GM12891 (cell line): ENCODE measurements around the gene CHST8.

Experiments
- PAX5 ChIP-seq: IDR thresholded peaks from 2 replicates; pipeline ENCODE4 v1.6.1; 2011; ENCODE audit warnings: low read length, moderate library complexity, mild to moderate bottlenecking; ENCODE audit not compliant: insufficient read depth, severe bottlenecking
- POLR2A ChIP-seq: IDR thresholded peaks from 2 replicates; pipeline ENCODE4 v1.6.1; 2011; ENCODE audit warnings: low read depth, low read length, control low read depth
- POLR2AphosphoS5 ChIP-seq: IDR thresholded peaks from 2 replicates; pipeline ENCODE4 v1.6.1; 2011; ENCODE audit warnings: low read depth, low read length, control low read depth
- POU2F2 ChIP-seq: IDR thresholded peaks from 2 replicates; pipeline ENCODE4 v1.6.1; 2011; ENCODE audit warnings: low read depth, mild to moderate bottlenecking, control low read depth, low read length, moderate library complexity
- SPI1 ChIP-seq: IDR thresholded peaks from 2 replicates; pipeline ENCODE4 v1.6.1; 2011; ENCODE audit warnings: low read depth, low read length, control low read depth
- TAF1 ChIP-seq: IDR thresholded peaks from 2 replicates; pipeline ENCODE4 v1.6.1; 2011; ENCODE audit warnings: low read depth, low read length, control low read depth

DNA sequence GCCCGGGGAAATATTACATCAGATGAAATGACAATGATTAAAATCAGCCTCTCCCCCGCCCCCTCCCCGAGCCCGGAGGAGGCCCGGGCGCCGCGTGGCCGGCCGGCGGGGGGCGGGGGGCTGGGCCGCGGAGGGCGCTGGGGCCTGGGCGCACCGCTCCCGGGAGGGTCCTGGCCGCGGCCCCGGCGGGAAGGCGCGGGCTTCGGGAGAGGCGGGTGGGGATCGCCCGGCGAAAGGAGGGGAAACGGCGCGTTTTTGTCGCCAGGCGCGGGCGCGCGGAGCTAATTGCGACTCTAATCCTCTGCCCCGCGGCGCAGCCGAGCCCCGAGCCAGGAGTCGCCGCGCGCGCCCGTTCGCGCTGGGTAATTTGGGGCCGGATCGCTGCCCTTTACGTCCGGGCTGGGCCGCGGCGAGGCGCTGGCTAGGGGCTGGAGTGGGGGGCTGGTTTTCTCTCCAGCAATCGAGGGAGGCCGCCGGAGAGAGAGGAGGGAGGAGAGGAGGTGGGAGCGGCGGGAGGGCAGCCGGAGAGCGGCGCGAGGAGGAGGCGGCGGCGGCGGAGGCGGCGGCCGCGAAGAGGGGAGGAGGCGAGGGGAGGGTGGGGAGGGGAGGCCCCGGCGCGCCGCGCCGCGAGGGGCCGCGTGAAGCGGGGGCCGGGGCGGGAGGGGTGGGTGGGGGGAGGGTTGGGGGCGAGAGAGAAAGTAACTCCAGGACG lies 174.6 kb downstream of the CHST8 start, which contains the start of gene KCTD15:
- no peak for TF ChIP-seq POLR2A
- no peak for TF ChIP-seq POLR2AphosphoS5
- no peak for TF ChIP-seq TAF1
- no peak for TF ChIP-seq PAX5
- TF ChIP-seq SPI1 = no peak
- TF ChIP-seq POU2F2 = no peak
